ENCODE data around the gene TECPR2. TPM values are rescaled to one million over a fixed set of nuclear protein-coding genes. Genes with fewer than 3 reads are reported as not detected.

Gene TECPR2
- total RNA-seq, 2 donors from 2014 or later = 27.7 to 28.0 TPM

GRCh38 chr14:102375119-102375518 lies 12.4 kb downstream of the TECPR2 start:
- Histone ChIP-seq H3K27ac (ENCODE audit: low read depth, low read length) (no peak overlapping the region), H3K9me3 (ENCODE audit: control insufficient read depth, low read length) (no peaks in the 10 kb centered on the region), H3K4me1 (ENCODE audit: control insufficient read depth, insufficient read depth, low read length) (no peaks in the 10 kb centered on the region), H3K9ac (ENCODE audit: extremely low read depth, low read length, poor library complexity, severe bottlenecking) (no peak overlapping the region), H3K27me3 (ENCODE audit: control insufficient read depth, insufficient read depth, low read length, poor library complexity, severe bottlenecking) (no peaks in the 10 kb centered on the region), H3K4me3 (ENCODE audit: low read length) (no peak overlapping the region), H3K36me3 (ENCODE audit: control insufficient read depth, insufficient read depth, low read length) (peaks cover 26% of the 10 kb centered on the region)
- Mint-ChIP-seq H3K9me3 (no peaks in the 10 kb centered on the region), H3K4me1 (peaks cover 9% of the 10 kb centered on the region), H3K27me3 (ENCODE audit: insufficient read depth) (no peaks in the 10 kb centered on the region), H3K27ac (no peak overlapping the region), H3K36me3 (ENCODE audit: low read depth) (peaks cover 20% of the 10 kb centered on the region), H3K4me3 (no peak overlapping the region)
- no peak for DNase-seq
- TF ChIP-seq, protein P1, sequence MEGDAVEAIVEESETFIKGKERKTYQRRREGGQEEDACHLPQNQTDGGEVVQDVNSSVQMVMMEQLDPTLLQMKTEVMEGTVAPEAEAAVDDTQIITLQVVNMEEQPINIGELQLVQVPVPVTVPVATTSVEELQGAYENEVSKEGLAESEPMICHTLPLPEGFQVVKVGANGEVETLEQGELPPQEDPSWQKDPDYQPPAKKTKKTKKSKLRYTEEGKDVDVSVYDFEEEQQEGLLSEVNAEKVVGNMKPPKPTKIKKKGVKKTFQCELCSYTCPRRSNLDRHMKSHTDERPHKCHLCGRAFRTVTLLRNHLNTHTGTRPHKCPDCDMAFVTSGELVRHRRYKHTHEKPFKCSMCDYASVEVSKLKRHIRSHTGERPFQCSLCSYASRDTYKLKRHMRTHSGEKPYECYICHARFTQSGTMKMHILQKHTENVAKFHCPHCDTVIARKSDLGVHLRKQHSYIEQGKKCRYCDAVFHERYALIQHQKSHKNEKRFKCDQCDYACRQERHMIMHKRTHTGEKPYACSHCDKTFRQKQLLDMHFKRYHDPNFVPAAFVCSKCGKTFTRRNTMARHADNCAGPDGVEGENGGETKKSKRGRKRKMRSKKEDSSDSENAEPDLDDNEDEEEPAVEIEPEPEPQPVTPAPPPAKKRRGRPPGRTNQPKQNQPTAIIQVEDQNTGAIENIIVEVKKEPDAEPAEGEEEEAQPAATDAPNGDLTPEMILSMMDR (conservative IDR thresholded peaks at IDR 0.05) = no peak
- WGBS, 2 experiments (ENCODE audit: insufficient coverage in 1 of 2, insufficient read length in 1 of 2) = 97 to 100% methylated on average over 3 to 5 of the region's 5 CpGs

- Histone ChIP-seq H3K36me3 (ENCODE audit: control insufficient read depth, insufficient read depth, low read length) (peaks cover 26% of the 10 kb centered on the region), H3K27ac (ENCODE audit: low read depth, low read length) (no peak overlapping the region), H3K9ac (ENCODE audit: extremely low read depth, low read length, poor library complexity, severe bottlenecking) (no peak overlapping the region), H3K4me1 (ENCODE audit: control insufficient read depth, insufficient read depth, low read length) (no peaks in the 10 kb centered on the region), H3K4me3 (ENCODE audit: low read length) (no peak overlapping the region), H3K9me3 (ENCODE audit: control insufficient read depth, low read length) (no peaks in the 10 kb centered on the region), H3K27me3 (ENCODE audit: control insufficient read depth, insufficient read depth, low read length, poor library complexity, severe bottlenecking) (no peaks in the 10 kb centered on the region)
- TF ChIP-seq, protein P1 (conservative IDR thresholded peaks at IDR 0.05) = no peak
- no peak for DNase-seq
- no peaks in the 10 kb centered on the region for H3K4me1 Mint-ChIP-seq
- peaks cover 35% of the 10 kb centered on the region for H3K36me3 Mint-ChIP-seq (ENCODE audit: low read depth)
- no peak overlapping the region for H3K4me3 Mint-ChIP-seq
- H3K27ac Mint-ChIP-seq = no peak overlapping the region
- no peaks in the 10 kb centered on the region for H3K27me3 Mint-ChIP-seq (ENCODE audit: insufficient read depth)
- H3K9me3 Mint-ChIP-seq = no peaks in the 10 kb centered on the region
Observed at GRCh38 chr14:102377696-102378095, 15.0 kb downstream of the TECPR2 start.

- no peaks in the 10 kb centered on the region for H3K4me1 Mint-ChIP-seq
- WGBS, 2 experiments (ENCODE audit: insufficient coverage in 1 of 2, insufficient read length in 1 of 2) = 98 to 100% methylated on average over 4 to 7 of the region's 9 CpGs
- H3K4me3 Mint-ChIP-seq = no peak overlapping the region
Observed at GRCh38 chr14:102378830-102379229, 16.1 kb downstream of the TECPR2 start.

More at GRCh38 chr14:102378830-102379229, 16.1 kb downstream of the TECPR2 start:
- Mint-ChIP-seq H3K27ac (no peak overlapping the region), H3K36me3 (ENCODE audit: low read depth) (peaks cover 43% of the 10 kb centered on the region), H3K9me3 (no peaks in the 10 kb centered on the region), H3K27me3 (ENCODE audit: insufficient read depth) (no peaks in the 10 kb centered on the region)
- Histone ChIP-seq H3K4me3 (ENCODE audit: low read length) (no peak overlapping the region), H3K36me3 (ENCODE audit: control insufficient read depth, insufficient read depth, low read length) (peaks cover 26% of the 10 kb centered on the region), H3K27me3 (ENCODE audit: control insufficient read depth, insufficient read depth, low read length, poor library complexity, severe bottlenecking) (no peaks in the 10 kb centered on the region), H3K4me1 (ENCODE audit: control insufficient read depth, insufficient read depth, low read length) (no peaks in the 10 kb centered on the region), H3K9ac (ENCODE audit: extremely low read depth, low read length, poor library complexity, severe bottlenecking) (no peak overlapping the region), H3K9me3 (ENCODE audit: control insufficient read depth, low read length) (no peaks in the 10 kb centered on the region), H3K27ac (ENCODE audit: low read depth, low read length) (no peak overlapping the region)
- no peak for DNase-seq
- TF ChIP-seq, protein P1 (conservative IDR thresholded peaks at IDR 0.05) = no peak
